Endothelial cell of hepatic sinusoid (primary cell): Measurements from ENCODE around the gene PRSS21.

ENCODE experiments used
- in situ Hi-C: cut with HindIII; loops from 2 replicates; pipeline ENCODE4 v1.10.0; 2017; ENCODE audit warnings: low sequenced_read_pairs

The PRSS21 gene

DNA sequence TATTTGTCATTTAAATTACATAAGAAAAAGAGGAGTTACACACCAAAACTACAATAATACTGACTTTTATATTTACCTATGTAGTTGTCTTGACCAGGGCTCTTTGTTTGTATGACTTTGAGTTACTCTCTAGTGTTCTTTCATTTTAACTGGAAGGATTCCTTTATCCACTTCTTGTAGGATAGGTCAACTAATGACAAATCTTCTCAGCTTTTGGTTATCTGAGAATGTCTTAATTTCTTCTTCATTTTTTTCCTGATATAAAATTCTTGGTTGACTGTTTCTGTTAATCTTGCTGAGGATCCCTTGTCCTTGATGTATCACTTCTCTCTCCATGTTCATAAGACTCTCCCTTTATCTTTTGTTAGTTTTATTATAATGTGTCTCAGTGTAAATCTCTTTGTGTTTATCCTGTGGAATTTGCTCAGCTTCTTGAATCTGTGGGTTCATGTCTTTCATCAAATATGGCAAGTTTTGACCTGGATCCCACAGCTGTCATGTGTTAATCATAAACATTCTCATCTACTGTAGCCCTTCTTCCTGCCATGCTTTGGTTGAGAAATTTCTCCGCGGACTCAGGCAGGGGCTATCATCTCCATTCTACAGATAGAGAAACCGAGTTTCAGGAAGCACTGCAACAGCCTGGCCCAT, 13.4 kb upstream of the PRSS21 start:
- in situ Hi-C loops: no loop called here

DNA sequence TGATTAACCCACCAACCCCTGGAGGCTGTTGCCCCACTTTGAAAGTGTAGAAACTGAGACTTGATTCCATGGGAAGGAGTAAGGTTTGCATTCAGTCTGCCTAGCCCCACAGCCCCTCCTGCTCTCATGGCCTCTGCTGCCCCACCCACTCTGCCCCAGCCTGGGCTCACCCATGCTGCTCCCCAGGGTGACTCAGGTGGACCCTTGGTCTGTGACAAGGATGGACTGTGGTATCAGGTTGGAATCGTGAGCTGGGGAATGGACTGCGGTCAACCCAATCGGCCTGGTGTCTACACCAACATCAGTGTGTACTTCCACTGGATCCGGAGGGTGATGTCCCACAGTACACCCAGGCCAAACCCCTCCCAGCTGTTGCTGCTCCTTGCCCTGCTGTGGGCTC, 12.3 kb upstream of the PRSS21 start:
- in situ Hi-C loops: no loop called here

DNA sequence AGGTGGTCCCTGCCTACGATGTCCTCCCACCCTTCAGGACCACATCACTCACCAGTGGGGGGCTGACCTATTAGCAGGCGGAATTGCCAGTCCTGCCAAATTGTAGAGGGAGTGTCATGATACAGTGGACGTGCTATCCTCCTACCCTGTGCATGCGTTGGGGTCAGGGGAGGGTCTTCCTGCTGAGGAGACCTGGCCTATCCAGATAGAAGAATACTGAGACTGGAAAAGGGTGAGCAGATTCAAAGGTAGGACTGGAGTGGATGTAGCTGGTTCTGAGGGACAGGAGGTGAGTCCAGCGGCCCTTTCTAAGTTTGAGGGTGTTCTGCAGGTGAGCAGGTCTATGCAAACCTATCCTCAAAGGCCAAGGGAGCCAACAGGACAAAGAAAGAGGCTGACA, 10.8 kb upstream of the PRSS21 start:
- in situ Hi-C loops: no loop called here

DNA sequence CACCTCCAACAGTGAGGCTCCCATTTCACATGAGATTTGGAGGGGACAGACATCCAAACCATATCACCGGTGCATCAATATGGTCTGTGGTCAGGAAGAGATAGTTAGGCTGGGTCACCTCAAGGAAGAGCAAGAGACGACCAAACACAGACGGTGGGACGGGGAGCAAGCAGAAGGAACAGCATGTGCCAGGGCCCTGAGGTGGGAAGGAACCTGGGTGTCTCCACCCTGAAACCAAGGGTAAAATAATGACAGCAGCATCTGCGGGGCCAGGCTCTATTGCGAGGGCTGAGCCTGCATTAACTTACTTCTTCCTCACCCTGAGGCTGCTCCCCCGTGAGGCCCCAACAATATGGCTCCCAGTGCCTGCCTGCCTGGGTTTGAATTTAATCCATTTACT, 8.9 kb upstream of the PRSS21 start:
- in situ Hi-C loops: no loop called here

DNA sequence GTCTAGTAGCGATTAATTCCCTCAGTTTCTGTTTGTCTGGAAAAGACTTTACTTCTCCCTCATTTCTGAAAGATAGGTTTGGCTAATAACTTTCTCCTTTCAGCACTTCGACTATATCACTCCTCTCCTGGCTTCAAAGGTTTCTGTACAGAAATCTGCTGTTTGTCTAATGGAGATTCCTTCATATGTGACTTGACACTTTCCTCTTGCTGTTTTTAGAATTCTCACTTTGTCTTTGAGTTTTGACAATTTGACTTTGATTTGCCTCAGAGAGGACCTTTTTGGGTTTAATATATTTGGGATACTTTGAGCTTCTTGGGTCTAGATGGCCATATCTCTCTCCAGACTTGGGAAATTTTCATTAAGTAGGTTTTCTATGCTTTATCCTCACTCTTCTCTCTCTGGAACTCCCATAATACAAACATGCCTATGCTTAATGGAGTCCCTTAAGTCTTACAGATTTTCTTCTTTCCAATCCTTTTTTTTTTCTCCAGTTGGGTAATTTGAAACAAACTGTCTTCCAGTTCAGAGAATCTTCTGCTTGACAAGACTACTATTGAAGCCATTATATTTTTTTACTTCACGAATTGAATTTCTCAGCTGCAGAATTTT, 7.8 kb upstream of the PRSS21 start:
- in situ Hi-C loops: no loop called here

DNA sequence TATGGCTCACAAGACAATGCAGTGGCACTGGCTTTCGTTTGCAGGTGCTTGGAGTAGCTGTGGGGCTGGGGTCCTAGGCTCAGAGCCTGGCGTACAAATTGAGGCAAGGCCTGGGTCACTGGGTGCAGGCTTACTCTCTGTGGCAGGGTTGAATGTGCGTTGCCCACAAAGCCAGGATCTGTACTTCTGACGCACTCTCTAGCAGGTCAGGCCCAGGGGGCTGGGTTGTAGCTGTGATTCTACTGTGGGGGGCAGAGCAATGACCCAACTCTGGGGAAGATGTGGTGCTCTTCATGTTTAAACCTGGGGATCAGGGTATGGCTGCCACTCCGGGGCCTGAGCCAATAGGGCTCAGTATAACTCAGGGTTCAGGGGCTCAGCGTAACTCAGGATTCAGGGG, 6.4 kb upstream of the PRSS21 start:
- in situ Hi-C loops: no loop called here

DNA sequence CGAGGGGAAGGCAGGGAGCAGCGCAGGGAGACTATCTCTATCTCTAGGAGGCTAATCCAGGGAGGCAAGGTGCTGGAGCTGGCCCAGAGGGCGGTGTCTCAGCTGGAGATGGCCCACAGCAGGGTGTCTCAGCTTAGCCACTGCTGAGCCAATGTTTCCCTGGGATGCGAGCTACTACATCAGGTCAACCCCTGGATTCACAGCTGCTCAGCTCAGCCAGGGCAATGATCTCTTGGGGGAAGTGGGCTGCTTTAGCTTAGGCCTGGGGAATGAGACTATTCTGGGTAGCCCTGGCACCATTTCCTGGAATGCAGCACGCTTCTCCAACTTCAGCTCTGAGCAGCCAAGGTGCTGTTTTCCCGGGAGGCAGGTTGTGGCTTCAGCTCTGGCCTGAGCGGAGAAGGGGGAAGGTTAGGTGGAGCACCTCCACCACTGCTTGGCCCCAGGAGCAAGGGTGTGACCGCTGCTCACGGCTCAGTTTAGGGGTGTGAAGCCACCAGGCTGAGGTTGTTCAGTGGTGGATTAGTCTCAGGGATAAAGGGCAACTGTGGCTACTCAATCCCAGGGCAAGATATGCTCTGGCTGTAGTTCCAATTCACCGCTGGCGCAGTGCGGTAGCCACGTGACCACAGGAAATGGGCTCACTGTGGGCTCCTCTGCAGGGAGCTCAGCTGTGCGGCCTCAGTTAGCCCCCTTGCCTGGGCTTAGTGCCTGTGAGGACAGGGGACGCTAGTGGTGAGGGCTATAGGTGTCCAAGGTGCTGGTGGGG, 5.2 kb upstream of the PRSS21 start:
- in situ Hi-C loops: no loop called here

DNA sequence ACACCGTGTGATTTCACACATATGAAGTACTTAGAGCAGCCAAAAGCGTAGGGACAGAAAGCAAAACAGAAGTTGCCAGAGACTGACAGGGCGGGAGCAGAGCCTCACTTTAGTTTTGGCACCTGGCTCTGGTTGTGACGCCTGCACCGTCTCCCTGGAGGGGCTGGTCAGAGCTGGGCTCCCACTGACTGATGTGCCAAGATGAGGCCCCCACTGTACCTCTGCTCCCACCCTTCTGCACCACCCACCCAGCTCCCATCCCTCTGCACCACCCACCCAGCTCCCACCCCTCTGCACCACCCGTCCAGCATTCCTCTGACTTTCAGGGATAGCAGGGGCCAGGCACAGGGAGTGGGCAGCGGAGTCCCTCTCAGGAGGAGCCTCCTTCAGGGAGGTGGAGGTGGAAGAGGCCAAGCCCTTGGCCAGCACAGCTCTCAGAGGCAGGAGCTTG, 3.2 kb upstream of the PRSS21 start:
- in situ Hi-C loops: no loop called here

DNA sequence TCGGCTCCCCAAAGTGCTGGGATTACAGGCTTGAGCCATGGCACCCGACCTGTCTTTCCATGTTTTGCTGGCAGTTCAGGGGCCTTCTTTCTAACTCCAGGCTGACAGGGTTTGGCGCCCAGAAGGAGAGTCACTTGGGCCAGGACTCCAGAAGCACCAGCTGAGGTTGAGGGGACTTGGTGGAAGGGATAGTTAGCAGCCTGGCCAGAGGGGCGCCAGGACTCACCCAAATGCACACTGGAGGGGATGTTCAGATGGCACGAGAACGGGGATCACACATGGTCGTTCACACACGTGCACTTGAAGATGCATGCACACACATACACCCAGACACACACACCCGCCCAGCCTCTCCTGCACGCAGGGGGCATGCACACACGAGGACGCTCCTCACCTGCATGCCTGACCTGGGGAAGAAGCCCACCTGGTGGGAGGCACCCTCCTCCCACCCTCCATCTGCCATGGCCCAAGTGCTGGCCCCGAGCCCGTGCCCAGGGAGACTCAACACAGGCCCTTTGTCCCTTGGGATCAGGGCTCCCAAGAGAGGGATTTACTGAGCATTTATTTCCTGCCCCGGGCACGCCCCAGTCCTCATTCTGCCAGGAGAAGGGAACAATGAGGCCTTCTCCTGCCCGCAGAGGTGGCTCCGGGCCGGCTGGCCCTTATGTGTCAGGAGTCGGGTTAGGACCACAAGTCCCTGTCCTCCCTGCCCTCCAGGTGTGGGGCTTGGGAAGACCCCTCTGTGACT, 2.3 kb upstream of the PRSS21 start:
- in situ Hi-C loops: no loop called here

DNA sequence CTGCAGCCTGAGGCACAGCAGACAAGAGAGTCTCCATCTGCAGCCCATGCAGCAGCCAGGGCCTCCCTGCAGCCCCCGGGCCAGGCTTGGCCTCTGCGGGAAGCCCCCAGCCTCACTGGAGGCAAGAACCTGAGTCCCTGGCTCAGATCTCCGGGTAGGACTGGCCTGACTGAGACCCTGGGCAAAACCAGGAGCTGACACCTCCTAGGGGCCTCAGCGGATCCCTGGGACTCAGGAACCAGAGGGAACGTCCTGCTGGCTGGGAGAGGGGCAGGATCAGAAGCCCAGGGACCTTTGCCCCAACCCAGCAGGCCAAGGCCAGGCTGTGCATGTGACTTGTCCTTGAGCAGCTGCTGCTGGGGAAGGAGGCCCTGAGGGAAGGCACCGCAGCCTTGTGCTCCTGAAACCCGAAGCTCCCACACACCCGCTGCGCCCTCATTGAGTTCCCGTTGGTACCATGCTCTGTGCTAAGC, 1.7 kb upstream of the PRSS21 start:
- in situ Hi-C loops: no loop called here

DNA sequence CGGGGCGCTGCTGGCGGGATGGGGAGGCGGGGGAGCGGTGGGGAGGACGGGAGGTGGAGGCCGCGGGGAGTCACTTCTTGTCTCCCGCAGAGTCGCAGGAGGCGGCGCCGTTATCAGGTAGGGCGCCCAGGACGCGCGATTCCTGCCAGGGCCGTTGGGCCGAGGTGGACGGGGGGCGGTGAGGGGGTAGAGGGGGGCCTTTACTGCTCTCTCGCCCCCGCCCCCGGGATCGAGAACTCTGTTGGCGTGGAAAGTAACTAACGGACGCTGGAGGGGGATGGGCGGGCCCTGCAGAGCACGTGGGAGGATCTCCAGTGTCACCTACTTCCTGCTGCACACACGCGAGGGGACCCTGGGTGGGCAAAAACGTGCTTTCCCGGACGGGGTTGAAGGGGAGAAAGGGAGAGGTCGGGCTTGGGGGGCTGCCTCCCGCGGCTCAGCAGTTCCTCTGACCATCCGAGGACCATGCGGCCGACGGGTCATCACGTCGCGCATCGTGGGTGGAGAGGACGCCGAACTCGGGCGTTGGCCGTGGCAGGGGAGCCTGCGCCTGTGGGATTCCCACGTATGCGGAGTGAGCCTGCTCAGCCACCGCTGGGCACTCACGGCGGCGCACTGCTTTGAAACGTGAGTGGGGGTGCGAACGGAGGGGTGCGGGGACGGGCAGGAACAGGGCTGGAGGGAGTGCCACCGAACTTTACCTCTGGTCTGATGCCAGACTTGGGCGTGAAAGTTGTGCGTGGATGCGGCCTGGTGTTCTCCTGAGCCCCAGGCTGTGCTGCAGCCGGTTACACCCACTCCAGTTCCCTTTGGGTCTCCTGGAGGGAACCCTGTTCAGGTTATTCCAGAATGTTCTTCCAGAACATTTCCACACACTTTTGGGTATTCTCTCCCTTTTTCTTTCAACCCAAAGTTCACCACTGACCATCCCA, 569 bp downstream of the PRSS21 start:
- in situ Hi-C loops: no loop called here

DNA sequence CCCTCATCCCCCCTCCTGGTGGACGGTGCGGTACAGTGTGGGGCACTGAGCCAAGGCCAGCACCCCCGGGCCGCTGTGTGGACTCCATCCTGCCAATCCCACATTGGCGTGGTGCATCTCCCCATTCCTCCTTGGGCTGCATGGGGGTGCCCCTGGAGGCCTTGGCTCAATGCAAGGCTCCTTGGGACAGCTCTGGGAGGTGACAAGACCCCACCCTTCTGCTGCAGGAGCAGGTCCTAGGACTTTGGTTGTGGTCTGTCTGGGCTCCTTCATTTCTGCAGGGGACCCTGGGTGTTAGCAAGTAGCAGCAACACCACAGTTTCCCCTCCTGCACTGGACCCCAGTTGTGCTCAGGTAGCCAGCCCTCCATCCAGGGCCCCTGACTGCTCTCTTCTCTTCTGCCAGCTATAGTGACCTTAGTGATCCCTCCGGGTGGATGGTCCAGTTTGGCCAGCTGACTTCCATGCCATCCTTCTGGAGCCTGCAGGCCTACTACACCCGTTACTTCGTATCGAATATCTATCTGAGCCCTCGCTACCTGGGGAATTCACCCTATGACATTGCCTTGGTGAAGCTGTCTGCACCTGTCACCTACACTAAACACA, 1.3 kb downstream of the PRSS21 start:
- in situ Hi-C loops: no loop called here

DNA sequence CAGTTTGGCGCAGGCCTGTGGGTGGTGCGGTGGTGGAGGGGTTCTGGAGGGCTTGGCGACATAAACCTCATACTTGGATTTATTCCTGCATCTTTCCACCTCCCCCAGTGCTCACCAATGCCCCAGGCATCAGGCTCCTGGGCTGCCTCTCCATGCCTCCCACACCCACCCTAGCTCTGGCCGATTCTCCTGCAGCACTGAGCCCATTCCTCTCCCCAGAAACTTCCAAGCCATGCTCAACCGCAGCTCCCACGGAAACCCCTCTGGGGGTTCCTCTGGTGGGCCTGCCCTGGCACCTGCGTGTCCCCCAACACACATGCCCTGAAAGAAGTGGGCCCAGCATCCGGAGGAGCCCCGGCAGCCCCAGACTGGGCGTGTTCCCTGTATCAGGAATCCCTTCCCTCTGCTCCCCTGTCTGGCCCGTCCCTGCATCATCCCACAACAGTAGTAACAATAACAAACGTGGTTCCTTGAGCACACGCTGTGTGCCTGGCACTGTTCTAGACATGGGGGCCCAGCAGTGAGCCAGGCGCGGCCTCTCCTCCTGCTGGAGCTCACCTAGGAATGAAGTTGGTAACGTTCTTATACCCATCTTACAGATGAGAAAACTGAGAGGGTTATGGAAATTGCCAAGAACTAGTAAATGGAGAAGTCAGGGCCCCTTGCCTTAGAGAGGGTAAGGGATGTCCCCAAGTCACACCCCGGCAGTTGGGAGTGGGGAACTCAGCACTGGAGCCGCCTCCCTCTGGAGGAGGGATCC, 2.3 kb downstream of the PRSS21 start:
- in situ Hi-C loops: no loop called here

DNA sequence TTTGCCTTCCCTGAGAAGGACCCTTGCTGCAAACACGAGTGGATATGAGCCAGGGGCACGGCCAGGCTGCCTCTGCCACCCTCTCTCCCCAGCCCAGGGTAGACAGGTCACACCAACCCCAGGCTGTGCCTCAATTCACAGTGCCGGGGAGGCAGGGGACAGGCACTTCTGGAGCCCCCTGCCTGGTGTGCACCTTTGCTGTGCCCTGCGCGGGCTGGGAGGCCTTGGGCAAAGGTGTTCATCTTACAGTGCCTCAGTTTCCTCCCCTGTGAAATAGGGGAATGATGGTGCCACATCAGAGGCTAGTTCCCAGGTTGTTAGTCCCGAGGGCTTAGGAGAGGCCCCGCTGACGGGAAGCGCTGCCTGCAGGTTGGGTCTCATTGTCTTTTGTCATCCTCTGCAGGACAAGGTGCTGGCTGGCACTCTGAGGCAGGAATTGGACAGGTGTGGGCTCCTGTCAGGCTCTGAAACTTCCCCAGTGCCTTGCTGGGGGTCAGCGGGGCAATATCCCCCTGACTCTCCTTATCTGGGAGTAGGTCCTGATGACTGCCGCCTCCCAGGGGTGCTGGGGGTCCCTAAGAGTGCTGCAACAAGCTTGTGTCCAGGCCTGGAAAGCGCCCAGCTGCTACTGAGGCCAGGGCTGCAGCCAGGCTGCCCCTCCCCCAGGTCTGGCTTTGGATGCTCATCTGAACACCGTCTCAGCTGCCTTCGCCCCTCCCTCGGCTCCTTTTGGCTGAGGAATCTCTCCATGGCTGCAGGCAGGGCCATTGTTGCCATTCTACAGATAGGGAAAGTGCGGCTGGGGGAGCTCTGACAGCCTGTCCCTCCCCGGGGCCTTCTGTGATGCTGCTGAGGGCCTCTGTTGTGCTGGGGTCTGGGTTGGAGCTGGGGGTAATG, 3.1 kb downstream of the PRSS21 start:
- in situ Hi-C loops: loop anchor here (5.0 kb wide), 1 partner anchor 78 kb away; no protein-coding TSS in a partner anchor

DNA sequence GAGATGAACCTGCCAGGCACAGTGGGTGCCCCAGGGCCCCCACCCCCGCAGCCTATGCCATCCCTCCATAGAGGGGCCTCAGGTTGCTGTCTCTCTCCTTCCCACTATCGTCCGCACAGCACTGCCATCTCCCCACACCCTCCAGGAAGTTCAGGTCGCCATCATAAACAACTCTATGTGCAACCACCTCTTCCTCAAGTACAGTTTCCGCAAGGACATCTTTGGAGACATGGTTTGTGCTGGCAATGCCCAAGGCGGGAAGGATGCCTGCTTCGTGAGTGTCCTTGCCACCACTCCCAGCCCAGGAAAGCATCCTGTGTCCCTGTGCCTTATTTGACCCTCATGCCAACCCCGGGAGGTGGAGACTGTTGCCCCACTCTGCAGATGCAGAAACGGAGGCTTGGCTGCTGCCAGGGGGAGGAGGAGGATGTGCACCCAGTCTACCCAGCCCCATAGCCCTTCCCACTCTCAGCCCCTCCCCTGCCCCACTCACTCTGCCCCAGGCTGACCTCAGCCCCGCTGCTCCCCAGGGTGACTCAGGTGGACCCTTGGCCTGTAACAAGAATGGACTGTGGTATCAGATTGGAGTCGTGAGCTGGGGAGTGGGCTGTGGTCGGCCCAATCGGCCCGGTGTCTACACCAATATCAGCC, 3.9 kb downstream of the PRSS21 start:
- in situ Hi-C loops: loop anchor here (5.0 kb wide), 1 partner anchor 79 kb away; no protein-coding TSS in a partner anchor

DNA sequence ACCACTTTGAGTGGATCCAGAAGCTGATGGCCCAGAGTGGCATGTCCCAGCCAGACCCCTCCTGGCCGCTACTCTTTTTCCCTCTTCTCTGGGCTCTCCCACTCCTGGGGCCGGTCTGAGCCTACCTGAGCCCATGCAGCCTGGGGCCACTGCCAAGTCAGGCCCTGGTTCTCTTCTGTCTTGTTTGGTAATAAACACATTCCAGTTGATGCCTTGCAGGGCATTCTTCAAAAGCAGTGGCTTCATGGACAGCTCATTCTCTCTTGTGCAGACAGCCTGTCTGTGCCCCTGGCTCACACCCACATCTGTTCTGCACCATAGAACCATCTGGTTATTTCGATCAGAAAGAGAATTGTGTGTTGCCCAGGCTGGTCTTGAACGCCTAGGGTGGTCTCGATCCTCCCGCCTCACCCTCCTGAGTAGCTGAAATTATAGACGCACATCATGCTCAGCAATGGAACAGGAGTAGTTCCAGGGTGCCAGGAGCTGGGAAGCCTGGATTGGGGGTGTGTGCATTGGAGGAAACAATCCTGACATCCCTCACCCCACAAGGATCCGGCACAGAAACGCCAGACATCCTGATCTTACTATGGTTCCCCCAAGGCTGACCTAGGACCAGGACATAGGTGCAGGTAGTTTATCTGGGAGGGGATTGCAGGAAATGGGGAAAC, 4.6 kb downstream of the PRSS21 start:
- in situ Hi-C loops: loop anchor here (5.0 kb wide), 1 partner anchor 79 kb away; no protein-coding TSS in a partner anchor

DNA sequence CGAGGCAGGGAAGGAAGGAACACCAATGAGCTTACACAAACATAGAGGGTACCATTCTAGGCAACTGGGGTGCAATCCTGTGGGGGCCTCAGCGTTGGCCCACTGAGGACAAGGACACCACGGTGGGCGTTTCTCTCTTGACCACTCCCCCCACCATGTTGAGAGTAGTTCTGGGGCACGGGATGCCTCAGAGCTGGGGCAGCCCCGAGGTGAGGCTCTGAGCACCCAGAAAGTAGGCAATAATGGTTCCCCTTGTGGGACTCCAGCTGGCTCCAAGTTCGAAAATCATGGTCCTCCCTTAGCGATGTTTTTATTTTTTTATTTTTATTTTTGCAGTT, 5.1 kb downstream of the PRSS21 start:
- in situ Hi-C loops: loop anchor here (5.0 kb wide), 1 partner anchor 80 kb away; no protein-coding TSS in a partner anchor
